Stimulated activated CD8-positive, alpha-beta memory T cell treated with anti-CD3 and anti-CD28 coated beads, Interleukin-7, amount 100 ng/mL, for 24 hours (primary cell): ENCODE data around the gene PALD1.
"Not testable (repeated sequence)": the region's sequence is repeated elsewhere in the genome, so short reads cannot be mapped to it uniquely, and the experiment has no call there.

ENCODE experiments used
- DNase-seq: peaks from one replicate; pipeline ENCODE4 v3.0.0-alpha.2; 2020; ENCODE audit warnings: low read depth

Gene PALD1

GRCh38 chr10:70604106-70604505 is 125.5 kb downstream of the PALD1 start:
- no peak for DNase-seq

GRCh38 chr10:70605161-70605560 is 126.6 kb downstream of the PALD1 start:
- DNase-seq, result no peak

DNA sequence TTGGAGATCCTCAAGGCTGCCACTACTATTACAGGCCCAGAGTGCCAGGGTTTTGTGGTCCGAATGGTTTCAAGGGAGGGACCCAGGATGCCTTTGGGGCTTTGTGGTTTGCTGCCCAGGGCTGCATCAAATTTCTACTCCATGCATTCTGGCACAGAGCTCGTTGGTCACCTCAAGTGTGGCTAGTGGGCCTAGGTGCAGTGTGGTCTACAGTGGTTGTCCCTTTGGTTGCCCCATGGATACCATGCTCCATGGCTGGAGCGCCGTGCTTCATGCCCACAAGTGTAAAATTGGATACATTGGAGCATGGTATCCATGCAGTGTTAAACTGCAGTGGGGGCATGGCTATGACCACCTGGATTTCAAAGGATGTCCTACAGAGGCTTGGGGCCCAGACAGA is 129.4 kb downstream of the PALD1 start:
- DNase-seq, result no peak

DNA sequence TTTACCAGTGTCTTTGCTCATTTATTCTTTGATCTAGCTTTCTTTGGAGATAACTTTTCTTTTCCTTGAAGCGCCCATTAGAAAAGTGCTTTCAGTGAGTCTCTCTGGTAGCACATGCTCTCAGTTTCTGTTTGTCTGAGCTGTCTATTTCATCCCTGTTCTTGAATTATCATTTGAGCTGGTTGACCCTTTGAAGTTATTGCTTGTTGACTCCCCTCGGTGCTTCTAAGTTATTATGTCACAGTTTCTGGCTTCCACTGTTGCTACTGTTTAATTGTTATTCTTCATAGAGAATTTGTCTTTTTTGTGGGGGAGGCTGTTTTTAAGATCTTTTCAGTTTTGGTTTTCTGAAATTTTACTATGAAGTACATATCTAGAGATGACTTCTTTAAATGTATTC is 135.4 kb downstream of the PALD1 start:
- no peak for DNase-seq

GRCh38 chr10:70614364-70614763 is 135.8 kb downstream of the PALD1 start:
- DNase-seq, result not testable (repeated sequence)

DNA sequence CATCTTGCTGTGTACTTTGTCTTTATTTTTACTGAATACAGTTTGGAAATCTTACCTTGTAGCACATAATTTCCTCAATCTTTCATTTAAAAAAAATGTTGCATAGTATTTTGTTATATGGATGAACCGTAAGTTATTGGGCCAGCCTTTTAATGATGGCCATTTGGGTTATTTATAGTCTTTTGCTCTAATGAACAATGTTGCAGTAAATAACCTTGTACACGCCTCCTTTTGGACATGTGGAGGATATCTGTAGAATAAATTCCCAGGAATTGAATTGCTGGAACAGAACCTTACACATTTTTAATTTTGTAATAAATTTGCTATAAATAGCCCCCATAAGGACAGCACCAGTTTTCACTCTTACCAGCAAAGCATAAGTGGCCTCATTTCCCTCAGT is 136.6 kb downstream of the PALD1 start:
- no peak for DNase-seq

DNA sequence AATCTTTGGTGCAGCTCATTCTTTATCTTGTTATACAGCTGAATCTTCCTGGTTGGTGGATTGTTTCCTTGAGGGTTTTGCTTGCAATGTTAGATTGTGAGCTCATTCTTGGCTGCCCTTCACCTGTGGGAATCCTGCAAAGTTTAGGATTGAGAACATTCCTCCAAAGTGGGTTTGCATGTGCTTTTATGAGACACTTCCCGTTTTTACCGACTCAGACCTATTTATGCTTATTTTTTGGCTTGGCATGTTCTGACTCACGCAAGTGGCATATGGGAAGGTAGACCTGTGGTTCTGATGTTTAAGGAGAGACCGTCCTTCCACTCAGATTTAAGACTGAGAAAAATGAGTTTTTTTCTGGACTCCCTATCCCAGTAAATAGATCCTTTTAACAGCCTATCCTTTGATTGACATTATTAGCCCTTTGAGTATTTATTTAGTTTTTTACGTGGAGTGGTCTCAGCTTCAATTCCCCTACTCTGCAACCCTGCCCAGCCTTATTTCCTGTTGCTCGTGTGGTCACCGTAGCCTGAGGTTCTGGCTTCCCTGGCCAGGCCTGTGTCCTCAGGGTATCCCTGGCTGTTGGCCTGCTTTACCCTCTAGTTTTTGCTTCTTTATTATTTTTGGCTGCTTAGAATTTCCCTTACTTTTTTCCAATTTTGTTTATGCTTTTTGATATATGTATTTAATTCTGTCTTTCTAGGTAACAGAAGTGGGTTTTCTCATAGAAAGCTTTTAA is 137.4 kb downstream of the PALD1 start:
- no peak for DNase-seq

DNA sequence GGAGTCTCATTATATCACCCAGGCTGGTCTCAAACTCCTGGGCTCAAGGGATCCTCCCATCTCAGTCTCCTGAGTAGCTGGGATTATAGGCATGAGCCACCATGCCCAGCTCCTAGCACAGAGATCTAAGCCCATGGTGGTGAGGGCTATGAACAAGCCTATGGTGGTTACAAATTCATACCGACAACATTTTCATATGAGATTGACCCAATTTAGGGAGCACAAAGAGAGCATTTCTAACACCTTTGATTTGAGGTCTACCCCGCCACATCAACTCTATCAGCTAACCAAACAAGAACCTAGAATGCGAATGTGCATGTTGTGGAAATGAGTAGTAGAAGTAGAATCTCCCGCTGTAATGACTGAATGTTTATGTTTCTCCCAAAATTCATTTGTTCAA is 138.2 kb downstream of the PALD1 start:
- DNase-seq, result no peak
